NCI-H1417 treated with DMSO at 0.1 percent for 48 hours (cell line): ENCODE measurements around the gene GRPEL2.
A peak's percentile ranks its signal among the peaks of the same experiment; 100 is the strongest.

ENCODE experiments used
- DNase-seq: peaks from one replicate; lab custom pipeline; 2025; lab: John Stamatoyannopoulos, UW

Gene GRPEL2

GRCh38 chr5:149357370-149358293 lies 12.3 kb downstream of the GRPEL2 start, which contains the start of gene PCYOX1L:
Gene PCYOX1L, plus strand, starts transcription at chr5:149358046. Its CDS starts 23 bp downstream, at chr5:149358069.
- DNase-seq, result peak; percentile 79

GRCh38 chr5:149358294-149358651 lies 13.0 kb downstream of the GRPEL2 start:
- DNase-seq, result no peak

- DNase-seq, result no peak
These were observed 13.7 kb downstream of the GRPEL2 start for GRCh38 chr5:149358868-149359495.

DNA sequence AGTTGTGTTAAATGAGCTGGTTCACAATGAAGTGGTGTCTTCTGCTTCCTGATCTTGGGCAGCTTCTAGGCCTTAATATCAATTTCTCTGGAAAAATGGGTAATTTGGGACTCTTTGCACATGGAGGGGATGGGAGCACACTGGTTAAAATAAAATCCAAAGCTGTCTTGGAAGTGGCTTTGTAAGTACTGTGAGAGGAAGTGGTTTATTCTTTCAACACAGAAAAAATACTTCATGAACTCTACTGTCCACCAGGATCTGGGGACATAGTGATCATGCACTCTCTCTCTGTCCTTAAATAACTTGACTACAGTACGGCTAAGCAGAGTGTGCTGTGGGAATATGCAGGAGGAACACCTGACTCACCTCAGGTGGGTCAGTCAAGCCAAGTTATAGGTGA lies 15.0 kb downstream of the GRPEL2 start:
- DNase-seq, result no peak

DNA sequence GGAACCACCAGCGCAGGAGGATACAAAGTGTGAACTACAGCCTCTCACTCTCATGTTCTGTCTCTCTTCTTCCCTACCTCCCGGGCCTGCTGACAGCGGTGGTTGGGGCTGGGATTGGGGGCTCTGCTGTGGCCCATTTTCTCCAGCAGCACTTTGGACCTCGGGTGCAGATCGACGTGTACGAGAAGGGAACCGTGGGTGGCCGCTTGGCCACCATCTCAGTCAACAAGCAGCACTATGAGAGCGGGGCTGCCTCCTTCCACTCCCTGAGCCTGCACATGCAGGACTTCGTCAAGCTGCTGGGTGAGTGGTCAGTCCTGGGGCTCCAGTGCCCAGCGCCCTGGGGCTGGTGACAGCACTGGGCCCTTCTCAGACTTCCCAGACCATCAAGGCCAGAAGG lies 17.2 kb downstream of the GRPEL2 start:
- DNase-seq, result no peak

GRCh38 chr5:149363358-149363757 lies 18.1 kb downstream of the GRPEL2 start:
- DNase-seq, result no peak

DNA sequence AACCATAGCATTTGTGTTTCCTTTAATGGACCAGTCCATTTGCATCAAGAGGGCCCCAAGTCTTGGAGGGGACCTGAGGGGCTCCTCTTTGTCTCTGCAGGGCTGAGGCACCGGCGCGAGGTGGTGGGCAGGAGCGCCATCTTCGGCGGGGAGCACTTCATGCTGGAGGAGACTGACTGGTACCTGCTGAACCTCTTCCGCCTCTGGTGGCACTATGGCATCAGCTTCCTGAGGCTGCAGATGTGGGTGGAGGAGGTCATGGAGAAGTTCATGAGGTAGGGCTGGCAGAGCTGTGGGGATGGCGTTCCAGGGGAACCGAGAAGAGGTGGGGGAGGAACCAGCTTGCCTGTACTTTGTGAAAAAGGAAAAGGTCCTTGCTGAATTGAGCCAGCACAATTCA lies 18.6 kb downstream of the GRPEL2 start:
- DNase-seq, result no peak

DNA sequence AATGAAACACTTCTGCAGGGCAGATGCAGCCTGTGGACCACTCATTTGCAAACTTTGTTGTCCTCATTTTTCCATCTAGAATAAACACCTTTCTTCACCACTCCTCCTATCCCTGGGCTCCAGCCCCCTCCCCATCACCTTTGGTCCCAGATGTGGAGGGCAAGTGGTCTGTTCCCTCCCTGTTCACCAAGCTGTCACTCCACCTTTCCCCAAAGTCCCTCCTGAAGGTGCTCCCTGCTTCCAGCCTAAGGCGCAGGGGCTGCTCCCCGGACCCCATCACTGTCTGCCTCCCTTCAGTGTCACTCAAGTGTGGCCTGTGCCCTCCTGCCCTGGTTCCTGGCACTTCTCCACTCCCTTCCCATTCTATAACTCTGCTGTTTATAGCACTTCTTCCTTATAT lies 19.4 kb downstream of the GRPEL2 start:
- DNase-seq, result no peak

GRCh38 chr5:149365418-149365817 lies 20.1 kb downstream of the GRPEL2 start:
- DNase-seq, result no peak

DNA sequence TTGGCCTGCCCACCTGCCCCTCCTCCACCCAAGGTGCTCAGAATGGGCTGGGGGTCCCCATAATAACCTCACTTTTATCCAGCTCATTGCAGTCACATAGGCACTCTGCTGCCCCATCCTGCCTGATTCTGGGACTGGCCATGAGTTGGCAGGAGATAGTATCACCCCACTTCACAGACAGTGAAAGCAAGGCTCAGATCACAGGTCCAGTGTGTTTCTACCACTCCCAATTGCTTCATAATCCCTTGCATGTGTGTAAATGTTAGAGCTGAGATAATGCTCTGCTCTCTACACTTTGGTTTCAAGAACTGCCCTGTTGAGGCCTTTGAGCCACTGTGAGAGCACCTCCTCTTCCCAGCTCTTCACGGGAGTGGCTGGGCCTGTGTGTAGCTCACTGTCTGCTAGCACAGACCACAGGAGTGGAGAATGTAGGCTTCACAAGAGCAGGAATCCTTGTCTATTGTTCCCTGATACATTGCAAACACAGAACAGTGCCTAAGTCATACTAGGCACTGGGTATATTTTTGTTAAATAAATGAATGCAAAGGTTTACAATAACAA lies 20.9 kb downstream of the GRPEL2 start:
- DNase-seq, result no peak

- DNase-seq, result no peak
These were observed 22.1 kb downstream of the GRPEL2 start for GRCh38 chr5:149367249-149367971.

- no peak for DNase-seq
These were observed 22.8 kb downstream of the GRPEL2 start for GRCh38 chr5:149367972-149368645.

DNA sequence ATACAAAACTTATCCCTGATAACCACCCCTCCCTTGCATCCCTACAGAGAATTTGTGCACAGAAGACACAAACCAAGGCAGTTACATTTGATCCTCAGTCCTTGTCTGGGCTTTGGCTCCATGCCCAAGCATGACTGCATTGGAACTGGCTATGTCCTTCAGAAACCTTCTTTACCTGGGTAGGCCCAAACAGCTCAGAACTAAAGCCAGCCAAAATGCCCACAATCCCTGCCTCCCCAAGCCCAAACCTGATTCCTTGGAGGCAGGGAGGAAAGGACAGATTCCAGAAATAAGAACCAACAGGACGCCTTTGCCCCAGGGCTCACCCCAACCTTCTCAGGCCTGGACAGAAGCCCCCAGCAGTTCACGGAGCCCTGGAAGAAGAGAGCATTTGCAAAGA lies 25.6 kb downstream of the GRPEL2 start:
- no peak for DNase-seq

DNA sequence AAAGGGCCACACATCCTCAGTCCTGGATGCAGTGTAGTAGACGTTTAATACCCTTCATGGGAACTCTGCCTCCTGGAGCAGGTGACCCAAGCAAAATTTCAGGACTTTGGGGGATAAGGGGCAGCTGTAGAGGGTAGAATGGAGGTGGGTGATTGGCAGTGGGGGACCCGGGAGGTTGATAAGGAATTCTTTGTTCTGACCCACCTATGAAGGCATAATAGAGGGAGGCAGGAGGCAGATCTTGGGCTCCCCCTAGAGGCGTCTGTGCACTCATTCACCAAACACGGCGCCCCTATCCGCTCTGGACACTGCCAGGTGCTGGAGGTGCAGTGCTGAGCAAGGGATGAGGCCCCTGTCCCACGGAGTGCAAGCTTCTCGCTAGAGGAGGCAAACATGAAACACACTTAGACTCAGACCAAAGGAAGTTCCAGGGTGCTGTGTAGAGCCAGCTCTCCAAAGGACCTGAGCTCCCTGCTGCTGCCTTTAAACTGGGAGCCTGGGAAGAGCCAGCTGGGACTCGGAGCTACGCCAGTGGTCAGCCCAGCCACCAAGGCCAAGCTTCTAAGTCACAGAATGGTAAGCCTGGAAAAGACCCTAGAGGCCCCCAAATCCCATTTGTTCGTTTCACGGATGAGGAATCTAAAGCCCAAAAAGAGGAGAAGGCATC lies 26.1 kb downstream of the GRPEL2 start:
- no peak for DNase-seq

- DNase-seq, result no peak
These were observed 26.9 kb downstream of the GRPEL2 start for GRCh38 chr5:149372076-149372795.

DNA sequence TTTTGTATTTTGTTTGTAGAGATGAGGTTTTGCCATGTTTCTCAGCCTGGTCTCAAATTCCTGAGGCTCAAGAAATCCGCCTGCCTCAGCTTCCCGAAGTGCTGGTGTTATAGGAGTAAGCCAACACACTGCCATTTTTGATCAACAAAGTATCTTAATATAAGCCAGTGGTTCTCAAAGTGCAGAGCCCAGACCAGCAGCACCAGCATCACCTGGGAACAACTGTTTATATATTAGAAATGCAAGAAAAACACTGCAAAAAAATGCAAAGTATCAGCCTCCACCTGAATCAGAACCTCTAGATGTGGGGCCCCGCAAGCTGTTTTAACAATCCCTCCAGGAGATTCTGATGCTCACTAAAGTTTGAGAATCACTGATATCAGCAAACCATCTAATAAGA lies 27.6 kb downstream of the GRPEL2 start:
- no peak for DNase-seq

- DNase-seq, result no peak
These were observed 29.0 kb downstream of the GRPEL2 start for GRCh38 chr5:149374303-149374702.

GRCh38 chr5:149374801-149375200 lies 29.5 kb downstream of the GRPEL2 start:
- no peak for DNase-seq

DNA sequence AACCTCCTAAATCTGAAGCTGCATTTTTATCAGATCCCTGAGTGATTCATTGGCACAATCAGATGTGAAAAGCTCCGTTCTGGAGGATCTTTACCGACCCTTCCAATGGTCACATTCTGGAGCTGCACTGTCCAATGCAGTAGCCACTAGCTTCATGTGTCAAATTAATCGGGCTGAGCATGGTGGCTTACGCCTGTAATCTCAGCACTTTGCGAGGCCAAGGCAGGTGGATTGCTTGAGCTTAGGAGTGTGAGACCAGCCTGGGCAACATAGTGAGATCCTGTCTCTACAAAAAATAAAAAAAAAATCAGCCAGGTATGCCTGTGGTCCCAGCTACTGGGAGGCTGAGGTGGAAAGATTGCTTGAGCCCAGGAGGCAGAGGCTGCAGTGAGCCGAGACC lies 30.1 kb downstream of the GRPEL2 start:
- no peak for DNase-seq

DNA sequence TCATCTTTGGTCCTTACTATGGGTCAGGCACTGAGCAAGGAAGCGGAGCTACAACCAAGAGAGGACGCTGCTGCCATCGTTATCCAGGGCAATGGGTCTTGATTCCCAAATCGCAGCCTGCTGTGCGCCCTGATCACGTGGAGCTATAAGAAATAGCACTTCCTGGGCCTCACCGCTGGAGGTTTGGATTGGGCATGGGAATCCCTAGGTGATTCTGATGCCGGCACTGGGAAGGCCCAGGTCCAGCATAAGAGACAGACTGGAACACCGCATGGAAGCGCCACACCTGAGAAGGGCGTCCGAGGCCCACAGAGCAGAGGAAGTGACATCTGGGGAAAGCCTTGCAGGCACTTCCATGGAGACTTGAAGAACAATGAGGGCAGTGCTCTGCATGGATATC lies 30.8 kb downstream of the GRPEL2 start:
- DNase-seq, result no peak
